Measurements from ENCODE around the gene CRYAB.

Gene CRYAB

GRCh38 chr11:111918390-111919256 lies 7.1 kb upstream of the CRYAB start, which contains the start of gene C11orf52:
TSS of gene C11orf52 (plus strand) at chr11:111918913. CDS start at chr11:111918973, 60 bp downstream.
- H3K27me3 Mint-ChIP-seq: peaks cover 10% of the 10 kb centered on the region

GRCh38 chr11:111917788-111918187 lies 6.2 kb upstream of the CRYAB start:
- H3K4me3 Mint-ChIP-seq: no peak overlapping the region

More at GRCh38 chr11:111918390-111919256, 7.1 kb upstream of the CRYAB start, which contains the start of gene C11orf52:
- no peaks in the 10 kb centered on the region for H3K36me3 Mint-ChIP-seq
- H3K4me1 Mint-ChIP-seq: no peaks in the 10 kb centered on the region
- no peaks in the 10 kb centered on the region for H3K9me3 Mint-ChIP-seq
- no peak within 1 kb of the TSS for H3K27ac Mint-ChIP-seq
- no peak within 1 kb of the TSS for H3K4me3 Mint-ChIP-seq

GRCh38 chr11:111917312-111917711 lies 5.7 kb upstream of the CRYAB start:
- Mint-ChIP-seq H3K27me3 (peaks cover 14% of the 10 kb centered on the region), H3K27ac (no peak overlapping the region)

More at GRCh38 chr11:111917788-111918187, 6.2 kb upstream of the CRYAB start:
- Mint-ChIP-seq H3K36me3 (no peaks in the 10 kb centered on the region), H3K27me3 (peaks cover 14% of the 10 kb centered on the region), H3K27ac (no peak overlapping the region), H3K9me3 (no peaks in the 10 kb centered on the region), H3K4me1 (no peaks in the 10 kb centered on the region)

GRCh38 chr11:111916768-111917167 lies 5.2 kb upstream of the CRYAB start:
- Mint-ChIP-seq H3K4me1 (no peaks in the 10 kb centered on the region), H3K4me3 (no peak overlapping the region), H3K36me3 (no peaks in the 10 kb centered on the region), H3K9me3 (no peaks in the 10 kb centered on the region), H3K27ac (no peak overlapping the region), H3K27me3 (peaks cover 16% of the 10 kb centered on the region)

More at GRCh38 chr11:111917312-111917711, 5.7 kb upstream of the CRYAB start:
- no peaks in the 10 kb centered on the region for H3K9me3 Mint-ChIP-seq
- H3K4me1 Mint-ChIP-seq: no peaks in the 10 kb centered on the region
- no peak overlapping the region for H3K4me3 Mint-ChIP-seq
- no peaks in the 10 kb centered on the region for H3K36me3 Mint-ChIP-seq

DNA sequence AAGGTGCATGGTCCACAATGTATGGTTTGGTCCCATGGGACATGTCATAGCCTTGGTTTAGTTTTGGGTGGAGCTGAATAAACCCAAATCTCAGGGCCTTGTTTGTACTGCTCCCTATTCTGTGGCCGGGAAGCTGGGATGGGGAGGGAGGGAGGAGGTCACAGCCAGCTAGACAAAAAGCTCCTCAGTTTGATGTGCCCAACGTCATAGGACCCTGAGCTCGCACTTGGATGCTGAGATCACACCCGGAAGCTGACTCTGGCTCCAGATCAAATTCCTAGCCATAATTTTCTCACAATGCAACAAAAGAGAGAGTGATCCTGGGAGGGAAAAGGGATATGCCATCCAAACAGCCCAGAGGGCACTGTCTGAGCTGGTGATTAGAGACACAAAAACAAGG lies 2.4 kb upstream of the CRYAB start:
- Mint-ChIP-seq H3K27me3 (peaks cover 25% of the 10 kb centered on the region), H3K36me3 (no peaks in the 10 kb centered on the region), H3K4me3 (no peak overlapping the region), H3K4me1 (no peaks in the 10 kb centered on the region), H3K9me3 (no peaks in the 10 kb centered on the region), H3K27ac (no peak overlapping the region)

DNA sequence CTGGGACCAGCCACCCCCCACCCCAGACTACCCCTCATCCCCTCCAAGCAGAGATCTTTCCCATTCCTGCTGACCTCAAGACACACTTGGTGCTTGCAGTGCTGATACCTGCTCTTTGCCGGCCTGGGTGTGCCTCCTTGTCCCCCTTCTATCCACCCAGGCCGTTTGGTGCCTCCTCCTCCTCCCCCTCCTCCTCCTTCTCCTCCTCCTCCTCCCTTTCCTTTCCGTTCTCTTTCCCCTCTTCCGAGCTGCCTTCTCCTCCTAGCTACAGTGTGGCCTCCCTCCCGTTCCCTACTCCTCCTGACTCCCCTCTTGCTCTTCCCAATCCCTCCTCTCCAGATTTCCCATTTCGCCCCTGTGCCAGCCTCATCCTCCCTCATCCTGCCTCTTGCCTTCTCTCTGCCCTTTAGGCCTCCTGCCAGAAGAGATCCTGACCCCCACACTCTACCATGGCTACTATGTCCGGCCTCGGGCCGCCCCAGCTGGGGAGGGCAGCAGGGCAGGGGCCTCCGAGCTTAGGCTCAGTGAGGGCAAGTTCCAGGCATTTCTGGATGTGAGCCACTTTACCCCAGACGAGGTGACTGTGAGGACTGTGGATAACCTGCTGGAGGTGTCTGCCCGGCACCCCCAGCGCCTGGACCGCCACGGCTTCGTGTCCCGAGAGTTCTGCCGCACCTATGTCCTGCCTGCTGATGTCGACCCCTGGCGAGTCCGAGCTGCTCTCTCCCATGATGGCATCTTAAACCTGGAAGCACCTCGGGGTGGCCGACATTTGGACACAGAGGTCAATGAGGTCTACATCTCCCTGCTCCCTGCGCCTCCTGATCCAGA lies 1.7 kb upstream of the CRYAB start:
- no peaks in the 10 kb centered on the region for H3K4me1 Mint-ChIP-seq
- no peaks in the 10 kb centered on the region for H3K9me3 Mint-ChIP-seq
- no peak overlapping the region for H3K4me3 Mint-ChIP-seq
- no peaks in the 10 kb centered on the region for H3K36me3 Mint-ChIP-seq
- H3K27ac Mint-ChIP-seq: no peak overlapping the region
- peaks cover 25% of the 10 kb centered on the region for H3K27me3 Mint-ChIP-seq

DNA sequence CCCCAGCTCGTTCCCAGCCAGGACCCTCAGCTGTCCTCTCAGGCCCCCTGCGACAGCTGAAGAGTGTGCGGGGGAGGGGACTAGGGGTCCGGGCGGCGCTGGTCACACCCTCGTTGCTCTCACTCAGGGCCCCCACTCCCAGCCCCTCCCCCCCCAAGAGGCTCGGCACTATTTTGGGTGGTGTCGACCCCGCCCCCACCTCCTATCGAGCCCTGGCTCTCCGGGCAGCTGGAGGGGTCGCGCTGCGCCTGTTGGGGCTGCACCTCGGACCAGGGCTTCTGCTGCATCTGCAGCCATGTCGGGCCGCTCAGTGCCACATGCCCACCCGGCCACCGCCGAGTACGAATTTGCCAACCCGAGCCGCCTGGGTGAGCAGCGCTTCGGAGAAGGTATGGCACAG lies 965 bp upstream of the CRYAB start, which contains the start of gene HSPB2:
Gene HSPB2, plus strand, starts transcription at position 200 of the 400 bp plus-strand sequence. Its CDS starts 96 bp downstream, at position 296.
- Mint-ChIP-seq H3K4me3 (no peak within 1 kb of the TSS), H3K27ac (no peak within 1 kb of the TSS), H3K27me3 (peaks cover 25% of the 10 kb centered on the region), H3K9me3 (no peaks in the 10 kb centered on the region), H3K36me3 (no peaks in the 10 kb centered on the region), H3K4me1 (no peaks in the 10 kb centered on the region)

GRCh38 chr11:111910676-111911562 lies 651 bp downstream of the CRYAB start:
- Mint-ChIP-seq H3K4me3 (no peak overlapping the region), H3K4me1 (no peaks in the 10 kb centered on the region), H3K36me3 (no peaks in the 10 kb centered on the region), H3K27ac (no peak overlapping the region), H3K9me3 (no peaks in the 10 kb centered on the region), H3K27me3 (peaks cover 25% of the 10 kb centered on the region)

GRCh38 chr11:111909378-111909777 lies 2.2 kb downstream of the CRYAB start:
- Mint-ChIP-seq H3K27me3 (peaks cover 20% of the 10 kb centered on the region), H3K4me3 (no peak overlapping the region), H3K36me3 (peaks cover 5% of the 10 kb centered on the region), H3K4me1 (no peaks in the 10 kb centered on the region), H3K27ac (no peak overlapping the region), H3K9me3 (peaks cover 4% of the 10 kb centered on the region)

DNA sequence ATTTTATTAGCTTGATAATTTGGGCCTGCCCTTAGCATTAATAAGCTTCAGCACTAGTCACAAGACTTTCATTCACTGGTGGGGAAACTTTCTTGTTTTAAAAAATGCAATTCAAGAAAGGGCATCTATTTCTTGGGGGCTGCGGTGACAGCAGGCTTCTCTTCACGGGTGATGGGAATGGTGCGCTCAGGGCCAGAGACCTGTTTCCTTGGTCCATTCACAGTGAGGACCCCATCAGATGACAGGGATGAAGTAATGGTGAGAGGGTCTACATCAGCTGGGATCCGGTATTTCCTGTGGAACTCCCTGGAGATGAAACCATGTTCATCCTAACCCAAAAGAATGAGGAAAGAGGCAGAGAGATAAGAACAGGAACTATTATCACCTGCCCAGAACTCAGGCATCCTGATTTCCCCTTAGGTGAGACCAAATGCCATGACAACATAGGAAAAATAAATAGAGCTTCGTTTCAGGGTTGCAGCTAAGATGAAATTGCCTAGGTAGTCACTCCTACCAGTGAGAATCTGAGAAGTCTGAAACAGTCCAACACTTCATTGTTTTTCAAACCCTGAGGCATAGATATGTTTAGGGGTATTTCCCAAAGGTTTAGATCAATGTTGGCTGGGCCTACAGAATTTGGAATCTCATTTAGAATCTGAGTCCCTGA lies 2.8 kb downstream of the CRYAB start:
- Mint-ChIP-seq H3K9me3 (peaks cover 4% of the 10 kb centered on the region), H3K36me3 (peaks cover 5% of the 10 kb centered on the region), H3K27me3 (peaks cover 16% of the 10 kb centered on the region), H3K27ac (no peak overlapping the region), H3K4me3 (no peak overlapping the region), H3K4me1 (no peaks in the 10 kb centered on the region)

DNA sequence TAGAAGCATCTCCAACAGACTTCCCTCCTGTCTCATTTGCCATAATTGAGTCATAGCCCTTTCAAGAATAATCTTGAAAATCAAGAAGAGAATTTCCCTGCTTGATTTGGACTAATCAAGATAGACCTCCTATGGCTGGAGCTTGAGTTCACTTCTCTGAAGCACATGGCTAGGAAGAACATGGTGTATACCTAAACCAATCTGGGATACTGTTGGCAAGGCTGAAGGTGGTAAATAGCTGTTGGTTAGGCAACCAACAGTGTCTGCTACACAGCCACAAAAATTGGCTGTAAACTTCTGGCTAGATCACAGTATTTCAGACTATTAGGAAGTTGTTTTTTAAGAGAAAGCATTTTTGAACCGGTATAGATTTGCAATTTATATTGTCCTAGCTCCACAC lies 4.9 kb downstream of the CRYAB start:
- H3K27ac Mint-ChIP-seq: no peak overlapping the region
- H3K27me3 Mint-ChIP-seq: peaks cover 9% of the 10 kb centered on the region
- no peak overlapping the region for H3K4me3 Mint-ChIP-seq
- peaks cover 4% of the 10 kb centered on the region for H3K9me3 Mint-ChIP-seq
- no peaks in the 10 kb centered on the region for H3K4me1 Mint-ChIP-seq
- H3K36me3 Mint-ChIP-seq: peaks cover 10% of the 10 kb centered on the region

- peaks cover 2% of the 10 kb centered on the region for H3K27me3 Mint-ChIP-seq
- no peak overlapping the region for H3K27ac Mint-ChIP-seq
- H3K9me3 Mint-ChIP-seq: peaks cover 4% of the 10 kb centered on the region
- H3K4me1 Mint-ChIP-seq: no peaks in the 10 kb centered on the region
- H3K36me3 Mint-ChIP-seq: peaks cover 10% of the 10 kb centered on the region
- H3K4me3 Mint-ChIP-seq: no peak overlapping the region
Observed at GRCh38 chr11:111905411-111905810, 6.2 kb downstream of the CRYAB start.

DNA sequence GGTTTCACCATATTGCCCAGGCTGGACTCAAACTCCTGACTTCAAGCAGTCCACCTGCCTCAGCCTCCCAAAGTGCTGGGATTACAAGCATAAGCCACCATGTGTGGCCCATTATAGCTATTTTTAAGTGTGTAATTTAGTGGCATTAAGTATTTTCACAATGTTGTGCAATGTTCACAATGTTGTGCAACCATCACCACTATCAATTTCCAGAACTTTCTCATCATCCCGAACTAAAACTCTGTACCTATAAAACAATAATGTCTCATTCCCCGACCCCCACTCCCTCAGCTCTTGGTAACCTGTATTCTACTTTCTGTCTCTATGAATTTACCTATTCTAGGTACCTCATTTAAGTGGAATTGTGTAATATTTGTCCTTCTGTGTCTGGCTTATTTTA lies 24.7 kb downstream of the CRYAB start:
- Mint-ChIP-seq H3K9me3 (no peaks in the 10 kb centered on the region), H3K4me1 (no peaks in the 10 kb centered on the region), H3K27me3 (no peaks in the 10 kb centered on the region), H3K4me3 (no peak overlapping the region), H3K27ac (no peak overlapping the region), H3K36me3 (peaks cover 5% of the 10 kb centered on the region)

DNA sequence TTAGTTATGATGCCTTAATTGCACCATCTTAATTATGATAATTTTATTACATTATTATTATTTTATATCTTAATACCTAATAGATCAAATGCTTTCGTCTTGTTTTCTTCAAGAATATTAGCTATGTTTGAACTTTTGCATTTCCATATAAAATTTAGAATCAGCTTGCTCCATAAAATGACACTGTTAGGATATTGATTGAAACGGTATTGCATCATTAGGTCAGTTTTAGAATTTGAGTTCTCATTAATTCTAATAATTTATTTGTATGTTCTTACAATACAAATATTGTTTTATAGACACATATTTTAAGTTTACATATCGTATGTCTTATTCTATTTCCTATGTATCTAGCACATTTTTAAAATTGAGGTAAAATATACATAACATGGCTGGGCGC lies 25.5 kb downstream of the CRYAB start:
- Mint-ChIP-seq H3K9me3 (no peaks in the 10 kb centered on the region), H3K4me3 (no peak overlapping the region), H3K36me3 (peaks cover 5% of the 10 kb centered on the region), H3K4me1 (peaks cover 3% of the 10 kb centered on the region), H3K27ac (no peak overlapping the region), H3K27me3 (no peaks in the 10 kb centered on the region)

Measured in activated naive CD4-positive, alpha-beta T cell treated with anti-CD3 and anti-CD28 coated beads, Interleukin-2, amount 50 U/mL, for 24 hours (primary cell).